Prostate gland (tissue), 2 donors: Measurements from ENCODE around the gene PLSCR3.

ENCODE experiments used
- CTCF ChIP-seq, 4 experiments: fragments of 200-600 bp in 2 of 4; fragments of 450-650 bp in 2 of 4; sonication (generic) in 2 of 4; IDR thresholded peaks; 1 replicate in 3 of 4; 2 replicates in 1 of 4; pipeline ENCODE4 v1.5.1; 2016 to 2019; ENCODE audit warnings: antibody characterized with exemption in 4 of 4, mild to moderate bottlenecking in 2 of 4, moderate library complexity in 2 of 4
- POLR2A ChIP-seq: fragments of 450-650 bp; IDR thresholded peaks from one replicate; pipeline ENCODE4 v1.6.1; 2016; ENCODE audit warnings: antibody characterized with exemption, mild to moderate bottlenecking
- POLR2AphosphoS5 ChIP-seq: sonication (generic); formaldehyde crosslinking; IDR thresholded peaks from one replicate; pipeline ENCODE4 v1.6.1; 2017; ENCODE audit warnings: antibody characterized with exemption

GRCh38 chr17:7367918-7368598 lies 26.3 kb downstream of the PLSCR3 start:
- no peak for TF ChIP-seq CTCF (IDR thresholded peaks at IDR 0.05)
- no peak for TF ChIP-seq POLR2AphosphoS5
- no peak for TF ChIP-seq POLR2A
